GM12878 (cell line): Measurements from ENCODE around the gene RPS6KA5. TPM values are rescaled to one million over a fixed set of nuclear protein-coding genes. Genes with fewer than 3 reads are reported as not detected.
A peak's percentile ranks its signal among the peaks of the same experiment; 100 is the strongest.

Experiments used
- ATAC-seq: fragments of 200-7000 bp; cut with Tn5 transposase; 3 replicates; pipeline ENCODE4 v1.9.1; 2020; ENCODE audit warnings: mild to moderate bottlenecking, moderate library complexity
- BruUV-seq: library from RNA; stranded (reverse); fragments of 400-500 nt; replicated peaks from 2 replicates; lab custom pipeline; 2021; lab: Mats Ljungman, UMichigan
- CTCF ChIA-PET: fragments of 300-600 bp; sonication (Branson Sonifier 250); formaldehyde crosslinking; extraction: SDS; loops from one replicate; lab custom pipeline; 2021; ENCODE audit warnings: inconsistent platforms; lab: Yijun Ruan, JAX
- POLR2A ChIA-PET: fragments of 350-600 bp; formaldehyde crosslinking; extraction: SDS; loops from one replicate; lab custom pipeline; 2021; ENCODE audit warnings: inconsistent platforms; lab: Charles Lee
- RAD21 ChIA-PET: fragments of 300-600 bp; sonication (Branson Sonifier 250); formaldehyde crosslinking; loops from one replicate; lab custom pipeline; 2023; ENCODE audit warnings: antibody characterized with exemption; ENCODE audit not compliant: unreplicated experiment; lab: Charles Lee
- SMC1A ChIA-PET: fragments of 300-600 bp; sonication (Branson Sonifier 250); formaldehyde crosslinking; loops from one replicate; lab custom pipeline; 2023; ENCODE audit not compliant: unreplicated experiment, uncharacterized antibody; lab: Charles Lee
- DNase-seq: peaks from one replicate; pipeline ENCODE4 v3.0.0-alpha.2; 2011; ENCODE audit warnings: low read depth, low spot score
- FAIRE-seq: peaks from 3 replicates; lab custom pipeline; 2011; peaks lifted over from hg19 to GRCh38; lab: Jason Lieb, UNC
- H2AFZ ChIP-seq: 2 replicates; pipeline ENCODE4 v1.6.0; 2011; ENCODE audit warnings: low read depth, low read length, control low read depth; ENCODE audit not compliant: control insufficient read depth
- H3K27ac ChIP-seq: 2 replicates; pipeline ENCODE4 v1.5.1; 2011; ENCODE audit warnings: control low read depth; ENCODE audit not compliant: control insufficient read depth, insufficient read depth
- H3K27me3 ChIP-seq, 2 experiments: replicated peaks in 1 of 2; 2 replicates each; pipeline versions ENCODE4 v1.6.0 to v1.6.1; 2011; ENCODE audit warnings: low read length in 1 of 2; ENCODE audit not compliant: control insufficient read depth in 2 of 2, insufficient read depth in 2 of 2
- H3K36me3 ChIP-seq, 2 experiments: 2 replicates each; pipeline ENCODE4 v1.5.1; 2011; ENCODE audit warnings: low read length in 1 of 2; ENCODE audit not compliant: control insufficient read depth in 2 of 2, insufficient read depth in 2 of 2
- H3K4me1 ChIP-seq: 2 replicates; pipeline ENCODE4 v1.6.1; 2011; ENCODE audit warnings: mild to moderate bottlenecking, low read length, moderate library complexity, mixed read lengths; ENCODE audit not compliant: control insufficient read depth, insufficient read depth
- H3K4me2 ChIP-seq: 2 replicates; pipeline ENCODE4 v1.6.0; 2011; ENCODE audit warnings: control low read depth; ENCODE audit not compliant: control insufficient read depth, insufficient read depth
- H3K4me3 ChIP-seq: fragments of 200-600 bp; sonication (generic); 2 replicates; pipeline ENCODE4 v1.5.1; 2016
- H3K79me2 ChIP-seq: 2 replicates; pipeline ENCODE4 v1.6.0; 2011; ENCODE audit warnings: low read length; ENCODE audit not compliant: control insufficient read depth, insufficient read depth
- H3K9ac ChIP-seq: 2 replicates; pipeline ENCODE4 v1.8.0; 2011; ENCODE audit warnings: low read length, control low read depth, mixed read lengths; ENCODE audit not compliant: control insufficient read depth, insufficient read depth
- H3K9me3 ChIP-seq: replicated peaks from 3 replicates; pipeline ENCODE4 v1.5.1; 2011; ENCODE audit warnings: mild to moderate bottlenecking, low read length; ENCODE audit not compliant: control insufficient read depth, insufficient read depth
- H4K20me1 ChIP-seq: 2 replicates; pipeline ENCODE4 v1.6.0; 2011; ENCODE audit not compliant: control insufficient read depth, insufficient read depth
- HDGF ChIP-seq: fragments of 450-650 bp; IDR thresholded peaks from 2 replicates; pipeline ENCODE4 v1.6.1; 2016; ENCODE audit warnings: antibody characterized with exemption
- IKZF1 ChIP-seq: fragments of 450-650 bp; conservative IDR thresholded peaks from 2 replicates; pipeline ENCODE4 v1.6.1; 2017; ENCODE audit warnings: antibody characterized with exemption, mild to moderate bottlenecking
- IKZF2 ChIP-seq, 2 experiments: fragments of 450-650 bp; IDR thresholded peaks; 2 replicates each; pipeline ENCODE4 v1.6.1; 2017; ENCODE audit warnings: mild to moderate bottlenecking in 2 of 2, moderate library complexity in 2 of 2
- KAT2A ChIP-seq: conservative IDR thresholded peaks from 2 replicates; pipeline ENCODE4 v1.6.1; 2011; ENCODE audit warnings: low read depth, low read length; ENCODE audit not compliant: control insufficient read depth
- NFIC ChIP-seq: IDR thresholded peaks from 2 replicates; pipeline ENCODE4 v1.6.1; 2012; ENCODE audit warnings: low read depth, mild to moderate bottlenecking, inconsistent platforms, low read length, moderate library complexity
- PAX8 ChIP-seq: fragments of 450-650 bp; IDR thresholded peaks from 2 replicates; pipeline ENCODE4 v1.6.1; 2017; ENCODE audit warnings: mild to moderate bottlenecking, moderate library complexity
- WGBS: methylation state at CpG from one replicate; pipeline ENCODE4 v1.1.6; 2016; ENCODE audit warnings: low lambda C conversion rate; ENCODE audit not compliant: insufficient replicate concordance, insufficient coverage; ENCODE audit errors: missing lambda C conversion rate; 5-methylcytosine and 5-hydroxymethylcytosine counted together
- in situ Hi-C: fragments of 300-500 bp; cut with MboI; formaldehyde crosslinking; loops from 9 replicates; pipeline ENCODE4 v1.14.3; 2018; ENCODE audit warnings: mixed read lengths
- intact Hi-C: fragments of 100-400 bp; cut with micrococcal nuclease; formaldehyde crosslinking; loops from one replicate; pipeline ENCODE4 v1.14.2; 2022; ENCODE audit not compliant: unreplicated experiment
- polyA plus RNA-seq, 11 experiments: library from polyadenylated mRNA; depleted of rRNA in 4 of 11; unstranded in 6 of 11; stranded (reverse) in 5 of 11; fragments of >200 nt; fragmentation: Nextera tagmentation in 4 of 11; fragmentation: Illumina TruSeq in 1 of 11; extraction: Ambion mirVana in 4 of 11; extraction: Trizol in 1 of 11; gene quantifications; 1 replicate in 1 of 11; 2 replicates in 10 of 11; pipeline versions ENCODE4 v1.2.1 to v1.2.3, GENCODE V29; 2011 to 2016; ENCODE audit warnings: inconsistent platforms in 2 of 11, missing spikeins in 2 of 11, low read depth in 1 of 11
- total RNA-seq, 4 experiments: library from RNA; depleted of rRNA in 3 of 4; stranded (reverse); fragments of >200 nt in 3 of 4; fragmentation: Illumina TruSeq in 1 of 4; extraction: Trizol in 1 of 4; gene quantifications; 2 replicates each; pipeline versions ENCODE4 v1.2.1 to v1.2.3, GENCODE V29; 2013 to 2021
- TF ChIP-seq, protein P1 (sequence below): fragments of 450-650 bp; IDR thresholded peaks from 2 replicates; pipeline ENCODE4 v1.6.1; 2018; ENCODE audit warnings: borderline replicate concordance, mild to moderate bottlenecking; ENCODE audit not compliant: partially characterized antibody
- TF ChIP-seq, protein P2 (sequence below): IDR thresholded peaks from 2 replicates; pipeline ENCODE4 v1.6.1; 2011; ENCODE audit warnings: low read depth, low read length, improper control_type of control experiment, borderline replicate concordance

The RPS6KA5 gene
- total and polyA plus RNA-seq, 10 of the 15 experiments (the other 5 are each of a cell fraction or from before 2014, with no cell fraction given), result 1.4 to 7.0 (median 3.7) TPM

DNA sequence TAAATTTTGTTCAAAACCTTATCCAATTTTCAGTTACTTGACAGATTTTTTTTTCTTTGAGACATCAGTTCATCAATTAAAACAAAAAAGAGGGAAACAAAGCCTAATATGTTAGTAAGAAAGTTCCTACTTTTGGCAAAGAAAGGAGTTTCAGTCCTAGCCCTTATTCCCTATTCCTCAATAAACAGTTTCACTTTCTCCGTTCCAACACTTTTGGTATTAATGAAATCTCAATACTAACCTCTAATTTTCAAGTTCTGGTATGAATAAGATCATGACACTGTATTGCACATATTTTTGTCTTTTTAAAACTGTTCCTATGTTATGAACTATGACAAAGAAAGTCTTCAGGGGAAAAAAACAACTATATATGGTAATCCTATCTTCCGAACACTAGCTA is 48.4 kb downstream of the RPS6KA5 start (continued):
- TF ChIP-seq IKZF2 (IDR thresholded peaks at IDR 0.05) (peak; percentile 51 to 72; a peak in 3 of 4 replicates), KAT2A (no peak), IKZF1 (peak; percentile 35; the same call in 1 of the 2 replicates), NFIC (peak; percentile 44)
- TF ChIP-seq, protein P1, sequence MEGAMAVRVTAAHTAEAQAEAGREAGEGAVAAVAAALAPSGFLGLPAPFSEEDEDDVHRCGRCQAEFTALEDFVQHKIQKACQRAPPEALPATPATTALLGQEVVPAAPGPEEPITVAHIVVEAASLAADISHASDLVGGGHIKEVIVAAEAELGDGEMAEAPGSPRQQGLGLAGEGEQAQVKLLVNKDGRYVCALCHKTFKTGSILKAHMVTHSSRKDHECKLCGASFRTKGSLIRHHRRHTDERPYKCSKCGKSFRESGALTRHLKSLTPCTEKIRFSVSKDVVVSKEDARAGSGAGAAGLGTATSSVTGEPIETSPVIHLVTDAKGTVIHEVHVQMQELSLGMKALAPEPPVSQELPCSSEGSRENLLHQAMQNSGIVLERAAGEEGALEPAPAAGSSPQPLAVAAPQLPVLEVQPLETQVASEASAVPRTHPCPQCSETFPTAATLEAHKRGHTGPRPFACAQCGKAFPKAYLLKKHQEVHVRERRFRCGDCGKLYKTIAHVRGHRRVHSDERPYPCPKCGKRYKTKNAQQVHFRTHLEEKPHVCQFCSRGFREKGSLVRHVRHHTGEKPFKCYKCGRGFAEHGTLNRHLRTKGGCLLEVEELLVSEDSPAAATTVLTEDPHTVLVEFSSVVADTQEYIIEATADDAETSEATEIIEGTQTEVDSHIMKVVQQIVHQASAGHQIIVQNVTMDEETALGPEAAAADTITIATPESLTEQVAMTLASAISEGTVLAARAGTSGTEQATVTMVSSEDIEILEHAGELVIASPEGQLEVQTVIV, result no peak

GRCh38 chr14:91010153-91010533 is 50.3 kb downstream of the RPS6KA5 start:
- Histone ChIP-seq H4K20me1 (no peaks in the 10 kb centered on the region), H3K27ac (peak overlapping the region; percentile 78; the same call in 1 of the 2 replicates), H2AFZ (no peak overlapping the region), H3K4me1 (peaks cover 30% of the 10 kb centered on the region), H3K4me2 (peak overlapping the region; percentile 75), H3K9ac (no peak overlapping the region), H3K9me3 (no peaks in the 10 kb centered on the region), H3K79me2 (no peaks in the 10 kb centered on the region; the same call in 1 of the 2 replicates), H3K27me3 (no peaks in the 10 kb centered on the region), H3K36me3 (no peaks in the 10 kb centered on the region), H3K4me3 (peak overlapping the region; percentile 48; the same call in 1 of the 2 replicates)
- SMC1A ChIA-PET, result interaction anchor here (0.6 to 4.1 kb wide), 22 partner anchors 9 to 116 kb away, joined by 3 to 24 read pairs (median 4); no protein-coding TSS in a partner anchor
- TF ChIP-seq HDGF, result no peak
- no peak for TF ChIP-seq PAX8
- TF ChIP-seq, protein P2, sequence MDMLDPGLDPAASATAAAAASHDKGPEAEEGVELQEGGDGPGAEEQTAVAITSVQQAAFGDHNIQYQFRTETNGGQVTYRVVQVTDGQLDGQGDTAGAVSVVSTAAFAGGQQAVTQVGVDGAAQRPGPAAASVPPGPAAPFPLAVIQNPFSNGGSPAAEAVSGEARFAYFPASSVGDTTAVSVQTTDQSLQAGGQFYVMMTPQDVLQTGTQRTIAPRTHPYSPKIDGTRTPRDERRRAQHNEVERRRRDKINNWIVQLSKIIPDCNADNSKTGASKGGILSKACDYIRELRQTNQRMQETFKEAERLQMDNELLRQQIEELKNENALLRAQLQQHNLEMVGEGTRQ, result no peak
- CTCF ChIA-PET, result interaction anchor here (0.7 to 3.1 kb wide), 2 partner anchors 49 to 51 kb away, joined by 3 to 14 read pairs; partner anchors contain the start of gene RPS6KA5
- FAIRE-seq (no peak), DNase-seq (no peak), ATAC-seq (no peak)
- WGBS, result 72% methylated on average over 2 of the region's 2 CpGs
- POLR2A ChIA-PET, result interaction anchor here (0.5 to 3.1 kb wide), 10 partner anchors 8 to 106 kb away, joined by 3 to 16 read pairs (median 4); no protein-coding TSS in a partner anchor
- BruUV-seq, result no TSS peak
- intact Hi-C loops, result no loop called here
- RAD21 ChIA-PET, result interaction anchor here (1.0 to 3.0 kb wide), 10 partner anchors 13 to 105 kb away, joined by 3 to 16 read pairs (median 4); partner anchors contain the start of genes DGLUCY and RPS6KA5
- in situ Hi-C loops, result no loop called here
